Skeletal muscle satellite cell (primary cell): ENCODE results near the gene MTG1.
"Not testable (repeated sequence)": the region's sequence is repeated elsewhere in the genome, so short reads cannot be mapped to it uniquely, and the experiment has no call there.

Experiments used
- H3K27me3 ChIP-seq: 2 replicates; pipeline ENCODE4 v1.7.0; 2013; ENCODE audit warnings: low read length; ENCODE audit not compliant: control insufficient read depth, insufficient read depth
- H3K36me3 ChIP-seq: 2 replicates; pipeline ENCODE4 v1.7.0; 2013; ENCODE audit warnings: mild to moderate bottlenecking, control low read depth, low read length; ENCODE audit not compliant: insufficient read depth
- H3K4me1 ChIP-seq: 2 replicates; pipeline ENCODE4 v1.7.0; 2013; ENCODE audit warnings: low read length; ENCODE audit not compliant: control insufficient read depth, insufficient read depth
- H3K4me2 ChIP-seq: 2 replicates; pipeline ENCODE4 v1.7.0; 2013; ENCODE audit warnings: mild to moderate bottlenecking, low read length
- H3K4me3 ChIP-seq: 2 replicates; pipeline ENCODE4 v1.7.0; 2013; ENCODE audit warnings: low read length
- H3K9ac ChIP-seq: 2 replicates; pipeline ENCODE4 v1.7.0; 2013; ENCODE audit warnings: mild to moderate bottlenecking, low read depth, low read length, moderate library complexity
- H3K9me3 ChIP-seq: replicated peaks from 2 replicates; pipeline ENCODE4 v1.7.0; 2013; ENCODE audit warnings: mild to moderate bottlenecking, control low read depth, low read length

MTG1 gene

DNA sequence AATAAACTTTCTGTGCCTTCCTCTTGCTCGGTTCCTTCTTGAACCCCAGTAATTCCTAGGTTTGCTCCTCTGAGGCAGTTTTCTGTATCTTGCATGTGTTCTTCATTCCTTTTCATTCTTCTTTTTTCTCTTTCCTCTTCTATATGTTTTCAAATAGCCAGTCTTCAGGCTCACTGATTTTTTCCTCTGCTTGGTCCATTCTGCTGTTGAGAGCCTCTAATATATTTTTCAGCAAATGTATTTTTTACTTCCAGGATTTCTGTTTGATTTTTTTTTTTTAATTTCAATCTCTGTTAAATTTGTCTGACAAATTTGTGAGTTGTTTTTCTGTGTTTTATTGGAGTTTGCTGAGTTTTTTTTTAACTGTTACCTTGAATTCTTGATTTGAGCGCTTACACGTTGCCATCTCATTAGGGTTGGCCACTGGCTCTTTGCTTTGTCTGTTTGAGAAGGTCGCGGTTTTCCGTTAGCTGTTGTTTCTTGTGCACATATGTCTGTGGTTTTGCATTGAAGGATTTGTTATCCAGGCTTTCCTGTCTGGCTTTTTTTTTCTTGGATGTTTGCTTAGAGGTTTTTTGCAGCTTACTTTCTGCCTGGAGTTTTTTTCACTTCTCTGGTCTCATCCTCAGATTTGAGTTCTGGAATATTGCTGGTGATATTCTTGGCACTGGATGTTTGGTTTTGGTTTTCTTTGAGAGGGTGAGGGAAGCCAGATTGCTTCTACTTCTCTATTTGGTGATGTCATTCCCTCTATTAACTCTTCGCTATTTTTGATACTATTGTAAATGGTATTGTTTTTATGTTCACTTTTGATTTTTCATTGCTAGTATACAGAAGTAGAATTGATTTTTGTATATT is 17.8 kb downstream of the MTG1 start:
- Histone ChIP-seq H3K27me3 (no peaks in the 10 kb centered on the region), H3K4me1 (no peaks in the 10 kb centered on the region), H3K36me3 (peaks cover 58% of the 10 kb centered on the region), H3K4me2 (no peak overlapping the region), H3K4me3 (no peak overlapping the region), H3K9ac (no peak overlapping the region), H3K9me3 (peaks cover 7% of the 10 kb centered on the region)

DNA sequence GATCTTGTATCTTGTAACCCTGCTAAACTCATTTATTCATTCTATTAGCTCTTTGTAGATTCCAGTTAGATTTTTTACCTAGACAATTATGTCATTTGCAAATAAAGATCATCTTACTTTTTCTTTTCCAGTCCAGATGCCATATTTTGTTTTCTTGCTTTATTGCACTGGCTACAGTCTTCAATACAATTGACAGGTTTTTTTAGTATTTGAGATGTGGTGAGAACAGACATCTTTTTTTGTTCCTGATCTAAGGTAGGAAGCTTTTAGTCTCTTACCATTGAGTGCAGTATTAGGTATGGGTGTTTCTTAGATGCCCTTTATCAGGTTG is 18.4 kb downstream of the MTG1 start:
- Histone ChIP-seq H3K4me1 (no peaks in the 10 kb centered on the region), H3K36me3 (peaks cover 54% of the 10 kb centered on the region), H3K9me3 (peaks cover 7% of the 10 kb centered on the region), H3K4me2 (no peak overlapping the region), H3K9ac (no peak overlapping the region), H3K27me3 (no peaks in the 10 kb centered on the region), H3K4me3 (no peak overlapping the region)

DNA sequence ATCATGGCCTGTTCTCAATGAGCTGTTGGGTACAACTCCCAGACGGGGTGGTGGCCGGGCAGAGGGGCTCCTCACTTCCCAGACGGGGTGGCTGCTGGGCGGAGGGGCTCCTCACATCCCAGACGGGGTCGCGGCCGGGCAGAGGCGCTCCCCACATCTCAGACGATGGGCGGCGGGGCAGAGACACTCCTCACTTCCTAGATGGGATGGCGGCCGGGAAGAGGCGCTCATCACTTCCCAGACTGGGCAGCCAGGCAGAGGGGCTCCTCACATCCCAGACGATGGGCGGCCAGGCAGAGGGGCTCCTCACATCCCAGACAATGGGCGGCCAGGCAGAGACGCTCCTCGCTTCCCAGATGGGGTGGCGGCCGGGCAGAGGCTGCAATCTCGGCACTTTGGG is 20.4 kb downstream of the MTG1 start:
- not testable (repeated sequence) for H3K9ac ChIP-seq, H3K4me2 ChIP-seq, H3K27me3 ChIP-seq, H3K4me3 ChIP-seq, H3K9me3 ChIP-seq, H3K4me1 ChIP-seq
- peaks cover 55% of the 10 kb centered on the region for H3K36me3 ChIP-seq

DNA sequence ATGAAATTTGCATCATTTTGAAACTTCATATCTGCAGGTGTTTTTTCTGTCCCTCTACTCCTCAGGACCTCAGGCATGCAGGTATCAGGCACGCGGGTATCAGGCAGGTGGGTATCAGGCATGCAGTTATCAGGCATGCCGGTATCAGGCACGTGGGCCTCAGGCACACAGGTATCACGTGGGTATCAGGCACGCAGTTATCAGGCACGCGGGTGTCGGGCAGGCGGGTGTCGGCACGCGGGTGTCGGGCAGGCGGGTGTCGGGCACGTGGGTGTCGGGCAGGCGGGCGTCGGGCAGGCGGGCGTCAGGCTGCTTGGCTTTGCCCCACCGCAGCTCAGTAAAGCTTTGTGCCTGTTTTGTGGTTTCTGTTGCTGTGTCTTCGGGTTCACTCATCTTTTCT is 21.8 kb downstream of the MTG1 start:
- Histone ChIP-seq H3K4me1 (no peaks in the 10 kb centered on the region), H3K9me3 (peaks cover 7% of the 10 kb centered on the region), H3K36me3 (peaks cover 58% of the 10 kb centered on the region), H3K4me3 (no peak overlapping the region), H3K4me2 (no peak overlapping the region), H3K9ac (no peak overlapping the region), H3K27me3 (no peaks in the 10 kb centered on the region)

DNA sequence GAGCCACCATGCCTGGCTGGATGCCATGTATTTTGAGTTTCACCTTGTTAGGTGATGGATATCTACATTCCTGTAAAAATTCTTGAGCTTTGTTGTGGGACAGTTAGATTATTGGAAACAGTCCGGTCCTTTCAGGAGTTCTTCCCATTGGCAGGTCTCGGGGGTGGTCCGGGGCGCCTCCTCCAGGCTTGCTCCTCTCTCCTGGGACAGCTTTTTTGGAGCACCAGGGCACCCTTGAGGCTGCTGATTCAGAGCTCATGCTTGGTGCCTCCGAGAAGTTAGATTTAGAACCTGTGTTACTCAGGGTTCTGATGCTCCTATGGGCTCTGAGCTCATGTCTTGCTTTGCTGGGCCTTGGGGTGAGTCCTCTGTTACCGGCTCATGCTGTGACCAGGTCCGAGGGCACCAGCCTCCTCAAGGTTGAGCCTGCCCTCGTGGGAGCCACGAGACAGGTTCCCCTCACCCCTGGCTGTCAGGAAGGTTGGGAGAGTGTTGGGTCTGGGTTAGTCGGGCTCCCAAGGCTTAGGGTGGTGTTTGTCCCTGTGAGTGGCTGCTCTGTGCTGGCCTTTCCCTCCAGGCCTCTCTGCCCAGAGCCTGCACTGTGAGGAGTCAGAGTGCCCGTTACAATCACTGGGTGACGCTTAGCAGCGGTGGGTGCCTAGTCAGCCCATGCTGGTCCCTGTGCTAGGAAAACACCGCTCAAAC is 24.5 kb downstream of the MTG1 start:
- H3K4me1 ChIP-seq = peaks cover 8% of the 10 kb centered on the region
- peaks cover 13% of the 10 kb centered on the region for H3K27me3 ChIP-seq
- peaks cover 37% of the 10 kb centered on the region for H3K36me3 ChIP-seq
- H3K9ac ChIP-seq = no peak overlapping the region
- no peaks in the 10 kb centered on the region for H3K9me3 ChIP-seq
- no peak overlapping the region for H3K4me3 ChIP-seq
- H3K4me2 ChIP-seq = no peak overlapping the region

DNA sequence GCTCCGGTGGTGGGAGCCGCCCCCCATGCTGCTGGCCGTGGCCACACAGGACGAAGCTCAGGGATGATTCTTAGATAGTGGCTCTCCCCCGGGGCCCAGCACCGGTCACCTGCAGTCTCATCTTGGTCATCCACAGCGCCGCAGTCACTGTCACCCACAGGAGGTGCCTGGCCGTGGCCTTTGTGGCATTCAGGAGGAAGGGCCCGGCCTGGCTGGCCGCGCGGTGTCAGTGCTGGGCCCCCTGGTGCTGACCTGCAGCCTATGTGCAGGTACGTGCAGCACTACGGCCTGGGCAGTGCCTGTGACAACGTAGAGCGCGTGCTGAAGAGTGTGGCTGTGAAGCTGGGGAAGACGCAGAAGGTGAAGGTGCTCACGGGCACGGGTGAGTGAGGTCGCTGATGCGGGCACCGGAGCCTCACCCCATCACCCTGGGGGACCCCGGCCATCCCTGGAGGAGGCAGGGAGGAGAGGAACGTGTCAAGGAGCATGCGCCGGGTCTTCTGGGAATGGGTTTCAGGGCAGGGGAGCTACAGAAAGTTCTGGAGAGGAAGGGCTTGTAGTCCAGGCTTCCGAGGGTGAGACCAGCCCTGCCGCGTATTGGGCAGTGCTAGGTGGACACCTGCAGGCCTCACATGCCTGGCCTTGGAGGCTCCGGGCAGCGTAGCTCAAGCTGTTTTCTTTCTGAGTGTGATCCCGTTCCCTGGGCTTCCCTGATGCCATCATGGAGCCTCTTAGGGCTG is 25.4 kb downstream of the MTG1 start:
- H3K9ac ChIP-seq = no peak overlapping the region
- no peaks in the 10 kb centered on the region for H3K9me3 ChIP-seq
- peaks cover 35% of the 10 kb centered on the region for H3K36me3 ChIP-seq
- H3K4me3 ChIP-seq = no peak overlapping the region
- no peak overlapping the region for H3K4me2 ChIP-seq
- H3K4me1 ChIP-seq = peaks cover 8% of the 10 kb centered on the region
- H3K27me3 ChIP-seq = peaks cover 13% of the 10 kb centered on the region

DNA sequence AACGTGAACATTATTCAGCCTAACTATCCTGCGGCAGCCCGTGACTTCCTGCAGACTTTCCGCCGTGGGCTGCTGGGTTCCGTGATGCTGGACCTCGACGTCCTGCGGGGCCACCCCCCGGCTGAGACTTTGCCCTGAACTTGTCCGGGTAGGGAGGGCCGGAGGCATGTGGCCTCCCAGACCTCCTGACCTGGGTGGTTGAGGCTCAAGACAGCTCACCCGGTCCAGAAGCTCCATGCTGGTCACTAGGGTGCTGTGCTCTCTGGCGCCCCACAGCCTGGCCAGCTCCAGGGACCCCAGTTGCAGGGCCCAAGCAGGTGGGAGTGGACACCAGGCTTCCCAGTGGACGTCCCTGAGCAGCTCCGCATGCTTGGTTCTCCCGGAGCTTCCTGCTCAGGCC is 26.1 kb downstream of the MTG1 start:
- H3K9ac ChIP-seq = no peak overlapping the region
- H3K27me3 ChIP-seq = peaks cover 13% of the 10 kb centered on the region
- no peak overlapping the region for H3K4me3 ChIP-seq
- H3K36me3 ChIP-seq = peaks cover 35% of the 10 kb centered on the region
- H3K4me2 ChIP-seq = no peak overlapping the region
- no peaks in the 10 kb centered on the region for H3K9me3 ChIP-seq
- H3K4me1 ChIP-seq = peaks cover 8% of the 10 kb centered on the region

DNA sequence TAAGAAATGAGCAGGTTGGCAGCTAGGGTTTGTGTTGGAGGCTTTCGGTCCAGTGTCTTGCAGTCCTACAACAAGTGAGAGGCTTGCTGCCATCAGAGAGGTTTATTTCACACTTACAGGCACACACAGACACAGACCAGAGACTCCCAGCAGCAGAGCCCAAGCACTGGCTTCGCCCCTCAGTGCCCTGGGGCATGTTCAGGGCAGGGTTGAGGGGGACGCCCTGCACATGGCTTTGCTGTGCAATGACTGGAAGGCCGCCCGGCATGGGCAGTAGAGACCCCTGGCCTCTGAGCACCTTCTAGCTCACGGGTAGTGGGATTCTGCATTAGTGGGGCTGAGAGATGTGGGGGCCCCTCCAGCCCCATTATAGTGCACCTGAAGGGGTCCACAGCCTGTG is 26.6 kb downstream of the MTG1 start:
- no peak overlapping the region for H3K9ac ChIP-seq
- no peak overlapping the region for H3K4me2 ChIP-seq
- no peak overlapping the region for H3K4me3 ChIP-seq
- H3K4me1 ChIP-seq = peaks cover 8% of the 10 kb centered on the region
- peaks cover 13% of the 10 kb centered on the region for H3K27me3 ChIP-seq
- peaks cover 31% of the 10 kb centered on the region for H3K36me3 ChIP-seq
- no peaks in the 10 kb centered on the region for H3K9me3 ChIP-seq

DNA sequence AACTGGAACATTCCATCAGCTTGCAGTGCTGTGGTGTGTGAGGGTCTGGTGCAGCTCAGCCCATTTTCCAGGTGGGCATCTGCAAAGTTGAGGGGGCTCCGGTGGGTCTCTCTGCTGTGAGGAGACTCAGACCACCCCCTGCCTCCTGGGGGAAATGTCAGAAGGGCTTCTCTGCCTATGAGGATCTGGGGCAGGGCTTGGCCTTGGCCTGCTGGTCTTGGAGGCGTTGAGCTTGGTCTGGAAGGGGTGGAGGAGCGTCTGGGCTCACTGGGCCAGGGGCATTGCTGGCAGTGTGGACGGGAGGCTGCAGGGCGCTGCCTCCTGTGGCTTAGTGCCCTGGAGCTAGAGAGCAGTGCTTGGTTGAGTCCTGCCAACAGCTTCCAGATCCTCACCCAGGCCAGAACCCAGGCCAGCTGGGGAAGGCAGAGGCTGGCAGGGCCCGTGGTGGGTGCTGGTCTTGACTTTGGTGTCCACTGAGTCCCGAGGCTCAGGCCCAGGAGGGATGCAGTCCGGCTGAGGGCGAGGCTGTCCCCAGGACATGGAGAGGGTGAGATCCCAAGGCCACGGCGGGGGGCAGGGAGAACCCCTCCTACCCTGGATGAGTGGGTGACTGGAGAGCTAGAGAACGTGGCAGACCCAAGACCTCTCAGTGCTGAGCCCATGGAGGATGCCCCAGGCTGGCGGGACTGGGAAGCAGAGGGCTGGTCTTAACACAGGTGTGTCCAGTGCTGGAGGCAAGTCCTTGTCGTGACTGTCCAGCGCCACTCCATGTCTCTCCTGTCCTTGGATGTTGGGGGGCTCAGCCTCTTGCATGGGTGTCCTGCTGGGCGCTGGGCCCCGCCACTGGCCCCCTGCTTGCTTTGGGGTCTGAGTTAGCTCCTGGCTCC is 27.6 kb downstream of the MTG1 start:
- Histone ChIP-seq H3K4me1 (peaks cover 8% of the 10 kb centered on the region), H3K9ac (no peak overlapping the region), H3K4me2 (no peak overlapping the region), H3K4me3 (no peak overlapping the region), H3K27me3 (peaks cover 13% of the 10 kb centered on the region), H3K9me3 (no peaks in the 10 kb centered on the region), H3K36me3 (peaks cover 26% of the 10 kb centered on the region)

DNA sequence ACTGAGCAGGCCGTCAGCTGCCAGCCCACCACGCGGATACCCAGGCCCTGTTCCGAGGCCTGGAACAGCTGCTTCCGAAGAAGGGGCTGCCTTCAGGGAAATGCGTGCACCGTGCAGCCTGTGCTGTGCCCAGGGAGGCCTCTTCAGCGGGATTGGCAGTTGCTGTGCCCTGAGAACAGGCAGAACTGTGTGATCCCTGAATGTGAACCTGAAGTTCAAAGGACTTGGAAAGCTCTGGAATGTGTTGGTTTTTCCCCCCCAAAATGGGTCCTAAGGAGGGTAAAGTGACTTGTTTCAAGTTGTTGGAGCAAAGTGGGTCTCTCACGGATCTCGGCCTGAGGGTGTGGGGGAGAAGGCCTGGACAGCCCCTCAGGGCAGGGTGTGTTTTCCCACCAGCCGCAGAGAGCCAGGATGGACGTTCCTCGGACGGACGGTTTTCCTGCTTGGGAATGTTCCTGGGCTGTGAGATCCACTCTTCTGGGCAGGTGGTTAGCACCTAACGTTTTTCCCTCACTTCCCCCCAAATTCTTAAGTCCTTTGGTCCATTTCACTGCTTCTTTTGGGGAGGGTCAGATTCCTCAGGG is 28.4 kb downstream of the MTG1 start:
- peaks cover 26% of the 10 kb centered on the region for H3K36me3 ChIP-seq
- no peak overlapping the region for H3K4me2 ChIP-seq
- no peak overlapping the region for H3K4me3 ChIP-seq
- no peaks in the 10 kb centered on the region for H3K9me3 ChIP-seq
- no peak overlapping the region for H3K9ac ChIP-seq
- H3K27me3 ChIP-seq = peaks cover 13% of the 10 kb centered on the region
- peaks cover 8% of the 10 kb centered on the region for H3K4me1 ChIP-seq
